CD4-positive, alpha-beta T cell (primary cell): ENCODE measurements around the gene POSTN. TPM values are rescaled to one million over a fixed set of nuclear protein-coding genes. Genes with fewer than 3 reads are reported as not detected.

Experiments
- ATAC-seq: fragments of 200-7000 bp; cut with Tn5 transposase; one replicate; pipeline ENCODE4 v1.10.0; 2022; ENCODE audit warnings: mild to moderate bottlenecking; ENCODE audit not compliant: poor library complexity
- CTCF ChIA-PET: fragments of 350-600 bp; sonication (Branson Sonifier 250); formaldehyde crosslinking; loops from one replicate; lab custom pipeline; 2021; ENCODE audit warnings: antibody characterized with exemption, inconsistent platforms; lab: Charles Lee
- POLR2A ChIA-PET: fragments of 350-600 bp; sonication (Branson Sonifier 250); formaldehyde crosslinking; loops from one replicate; lab custom pipeline; 2021; ENCODE audit warnings: antibody characterized with exemption, inconsistent platforms; lab: Charles Lee
- DNase-seq, 14 experiments: peaks; one replicate each; pipeline ENCODE4 v3.0.0-alpha.2; 2013 to 2020; ENCODE audit warnings: mixed read lengths in 2 of 14
- H3K27ac ChIP-seq, 2 donors: one replicate each; pipeline versions ENCODE4 v1.5.1 to v1.7.0; 2013; ENCODE audit warnings: low read length in 2 of 2, low read depth in 1 of 2, mild to moderate bottlenecking in 1 of 2
- H3K27me3 ChIP-seq, 2 experiments: 1 replicate in 1 of 2; 2 replicates in 1 of 2; pipeline versions ENCODE4 v1.6.1 to v1.7.0; 2013; ENCODE audit warnings: low read length in 2 of 2, control low read depth in 1 of 2, mild to moderate bottlenecking in 1 of 2, moderate library complexity in 1 of 2; ENCODE audit not compliant: insufficient read depth in 2 of 2, control insufficient read depth in 1 of 2
- H3K36me3 ChIP-seq: one replicate; pipeline ENCODE4 v1.6.1; 2013; ENCODE audit warnings: low read length, control low read depth; ENCODE audit not compliant: insufficient read depth
- H3K4me1 ChIP-seq: one replicate; pipeline ENCODE4 v1.6.1; 2013; ENCODE audit warnings: low read length, control low read depth; ENCODE audit not compliant: insufficient read depth
- H3K4me3 ChIP-seq: one replicate; pipeline ENCODE4 v1.5.1; 2013; ENCODE audit warnings: mild to moderate bottlenecking, low read length, moderate library complexity
- H3K9me3 ChIP-seq, 2 experiments: 1 replicate in 1 of 2; 2 replicates in 1 of 2; pipeline versions ENCODE4 v1.6.1 to v1.7.0; 2013; ENCODE audit warnings: low read length in 2 of 2, mild to moderate bottlenecking in 2 of 2, control low read depth in 1 of 2, moderate library complexity in 1 of 2; ENCODE audit not compliant: control insufficient read depth in 1 of 2, insufficient read depth in 1 of 2
- H3K27ac Mint-ChIP-seq: one replicate; pipeline ENCODE4 v1.8.0; 2020; ENCODE audit warnings: mixed read lengths
- H3K27me3 Mint-ChIP-seq: one replicate; pipeline ENCODE4 v1.8.0; 2021; ENCODE audit warnings: mixed read lengths
- H3K36me3 Mint-ChIP-seq: one replicate; pipeline ENCODE4 v1.8.0; 2021; ENCODE audit warnings: low read depth, mixed read lengths
- H3K4me1 Mint-ChIP-seq: one replicate; pipeline ENCODE4 v1.8.0; 2021; ENCODE audit warnings: low read depth, mixed read lengths
- H3K4me3 Mint-ChIP-seq: one replicate; pipeline ENCODE4 v1.8.0; 2020; ENCODE audit warnings: mild to moderate bottlenecking, mixed read lengths
- H3K9me3 Mint-ChIP-seq: one replicate; pipeline ENCODE4 v1.8.0; 2020; ENCODE audit warnings: mixed read lengths
- CTCF ChIP-seq: fragments of 200-600 bp; IDR thresholded peaks from one replicate; pipeline ENCODE4 v1.8.0; 2022; ENCODE audit warnings: antibody characterized with exemption, mild to moderate bottlenecking
- intact Hi-C, 2 experiments: fragments of 100-400 bp; cut with DNase I in 1 of 2; cut with micrococcal nuclease in 1 of 2; formaldehyde crosslinking; loops; one replicate each; pipeline versions ENCODE4 v1.15.1 to v1.9.0; 2023 to 2025; cut with DNase I, micrococcal nuclease
- total RNA-seq, 174 experiments: library from RNA in 2 of 174; stranded (reverse) in 2 of 174; gene quantifications; one replicate each; pipeline ENCODE4 v1.2.3 and lab custom pipeline; 2021 to 2026

The POSTN gene
- total RNA-seq, 2 experiments from 2014 or later = not detected

GRCh38 chr13:37576601-37577000 lies 22.0 kb downstream of the POSTN start:
- Mint-ChIP-seq H3K27ac (no peak overlapping the region), H3K27me3 (no peaks in the 10 kb centered on the region), H3K36me3 (no peaks in the 10 kb centered on the region), H3K9me3 (no peaks in the 10 kb centered on the region), H3K4me1 (no peaks in the 10 kb centered on the region), H3K4me3 (no peak overlapping the region)
- no peak overlapping the region for H3K27ac ChIP-seq
- no peaks in the 10 kb centered on the region for H3K36me3 ChIP-seq
- no peaks in the 10 kb centered on the region for H3K4me1 ChIP-seq
- no peak for TF ChIP-seq CTCF
- ChIA-PET CTCF (no interaction called here), POLR2A (no interaction called here)
- H3K4me3 ChIP-seq = no peak overlapping the region
- no peaks in the 10 kb centered on the region for H3K9me3 ChIP-seq
- ATAC-seq = no peak
- DNase-seq = no peak
- H3K27me3 ChIP-seq = no peaks in the 10 kb centered on the region
- intact Hi-C loops = no loop called here

DNA sequence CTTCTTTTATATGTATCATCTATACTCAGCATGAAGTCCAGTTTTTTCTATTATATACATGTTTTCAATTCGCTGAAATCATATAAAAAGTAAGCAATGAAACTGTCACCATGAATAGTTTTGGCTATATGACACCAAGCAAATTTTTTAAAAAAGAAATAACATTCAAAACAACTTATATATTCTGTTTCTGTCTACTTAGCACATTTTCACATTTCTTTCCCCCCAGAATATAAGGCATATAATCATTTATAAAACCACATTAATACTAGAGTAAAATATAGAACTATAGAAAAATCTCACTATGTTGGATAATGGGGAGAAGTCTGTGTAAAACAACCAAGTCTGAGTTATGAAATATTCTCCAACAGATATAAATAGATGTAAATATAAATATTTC lies 33.1 kb downstream of the POSTN start:
- POLR2A ChIA-PET = no interaction called here
- TF ChIP-seq CTCF = no peak
- H3K27ac ChIP-seq = no peak overlapping the region
- no peak for DNase-seq
- no peak for ATAC-seq
- H3K4me1 ChIP-seq = no peaks in the 10 kb centered on the region
- Mint-ChIP-seq H3K4me3 (no peak overlapping the region), H3K36me3 (no peaks in the 10 kb centered on the region), H3K9me3 (peaks cover 3% of the 10 kb centered on the region), H3K27me3 (no peaks in the 10 kb centered on the region), H3K4me1 (no peaks in the 10 kb centered on the region), H3K27ac (no peak overlapping the region)
- H3K27me3 ChIP-seq = no peaks in the 10 kb centered on the region
- no peaks in the 10 kb centered on the region for H3K36me3 ChIP-seq
- intact Hi-C loops = no loop called here
- H3K4me3 ChIP-seq = no peak overlapping the region
- CTCF ChIA-PET = no interaction called here
- peaks cover 0 to 3% of the 10 kb centered on the region in 2 experiments for H3K9me3 ChIP-seq

DNA sequence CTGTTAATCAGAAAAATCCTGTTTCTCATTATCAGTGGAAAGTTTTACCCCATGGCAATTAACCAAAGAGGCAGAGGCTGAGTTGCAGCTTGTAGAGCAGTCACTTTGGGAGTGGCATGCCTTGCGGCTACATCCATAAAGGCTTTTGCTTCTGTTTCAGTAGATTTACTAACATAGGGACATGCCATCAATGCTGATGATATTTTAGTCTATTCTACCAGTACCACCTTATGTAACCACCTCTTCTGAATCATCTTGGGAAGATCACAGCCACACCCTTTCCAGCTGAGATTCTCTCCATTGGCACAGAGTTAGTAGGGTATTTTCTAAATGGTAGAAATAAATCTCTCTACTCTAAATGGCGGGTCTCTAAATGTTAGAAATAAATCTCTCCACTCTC lies 37.5 kb downstream of the POSTN start:
- no peak overlapping the region for H3K27ac ChIP-seq
- H3K27ac Mint-ChIP-seq = no peak overlapping the region
- no peak overlapping the region for H3K4me3 ChIP-seq
- H3K4me1 Mint-ChIP-seq = no peaks in the 10 kb centered on the region
- no peaks in the 10 kb centered on the region for H3K4me1 ChIP-seq
- H3K27me3 Mint-ChIP-seq = no peaks in the 10 kb centered on the region
- H3K9me3 ChIP-seq = peaks cover 5 to 9% of the 10 kb centered on the region in 2 experiments
- peaks cover 7% of the 10 kb centered on the region for H3K9me3 Mint-ChIP-seq
- ChIA-PET POLR2A (no interaction called here), CTCF (no interaction called here)
- no peaks in the 10 kb centered on the region for H3K36me3 ChIP-seq
- DNase-seq (no peak), ATAC-seq (no peak)
- no peak for TF ChIP-seq CTCF
- intact Hi-C loops = no loop called here
- no peaks in the 10 kb centered on the region for H3K36me3 Mint-ChIP-seq
- no peaks in the 10 kb centered on the region for H3K27me3 ChIP-seq
- no peak overlapping the region for H3K4me3 Mint-ChIP-seq
